GM19043 (cell line): ENCODE measurements around the gene DIP2C.

Source experiments
- ATAC-seq: cut with Tn5 transposase; IDR thresholded peaks from one replicate; pipeline ENCODE4 v1.9.1; 2021; ENCODE audit warnings: low read depth; ENCODE audit not compliant: unreplicated experiment

Gene DIP2C

DNA sequence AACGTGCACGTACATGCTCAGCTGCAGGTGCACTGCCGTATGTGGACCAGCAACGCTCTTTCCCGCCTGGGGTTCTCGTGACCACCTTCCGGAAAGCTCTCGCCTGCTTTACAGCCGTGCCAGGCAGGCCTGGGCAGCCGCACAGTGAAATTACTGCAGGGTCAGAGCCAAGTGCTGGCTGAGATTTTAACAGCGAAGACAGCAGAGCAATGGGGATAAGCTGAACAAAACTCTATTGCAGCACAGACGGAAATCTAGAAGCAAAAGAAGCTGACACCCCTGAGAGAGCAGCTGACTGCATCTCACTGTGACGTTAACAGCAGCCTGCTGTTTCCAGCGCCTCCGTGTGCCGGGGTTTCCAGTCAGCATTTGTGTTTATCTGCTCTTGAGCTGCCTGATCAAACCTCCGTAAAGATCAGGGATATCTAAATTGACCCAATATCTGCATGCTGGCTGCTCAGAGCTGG, 179.0 kb downstream of the DIP2C start:
- ATAC-seq = no peak

DNA sequence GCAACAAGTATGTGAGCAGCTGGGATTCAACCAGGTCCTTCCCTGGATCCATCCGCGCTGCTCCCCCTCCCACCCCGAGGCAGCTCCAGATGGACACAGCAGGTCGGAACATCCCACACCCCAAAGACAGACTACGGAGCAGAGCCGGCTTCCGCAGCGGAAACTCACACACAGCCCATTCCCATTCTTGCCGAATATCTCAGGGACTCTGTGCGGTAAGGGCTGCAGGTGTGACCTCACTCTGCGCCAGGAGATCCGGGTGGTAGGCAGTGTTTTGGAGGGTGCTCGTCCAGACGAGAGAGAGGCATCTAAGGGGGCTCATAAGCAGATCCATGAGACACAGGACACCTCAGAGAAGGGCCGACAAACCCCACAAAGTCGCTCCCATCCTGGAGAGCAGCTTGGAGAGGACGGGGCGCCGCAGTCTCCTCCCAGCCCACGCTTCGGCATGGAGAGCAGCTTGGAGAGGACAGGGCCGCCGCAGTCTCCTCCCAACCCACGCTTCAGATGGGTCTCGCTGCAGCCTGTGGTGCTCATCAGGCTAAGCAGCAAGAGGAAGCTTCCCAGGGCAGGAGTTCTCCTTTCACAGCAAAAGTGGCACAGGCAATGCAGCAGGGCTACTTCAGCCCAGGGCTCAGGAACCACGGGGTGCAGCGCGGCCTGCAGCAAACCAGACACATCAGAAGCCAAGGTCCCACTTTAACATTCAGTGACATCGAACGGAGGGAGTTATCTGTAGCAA, 179.9 kb downstream of the DIP2C start:
- no peak for ATAC-seq

DNA sequence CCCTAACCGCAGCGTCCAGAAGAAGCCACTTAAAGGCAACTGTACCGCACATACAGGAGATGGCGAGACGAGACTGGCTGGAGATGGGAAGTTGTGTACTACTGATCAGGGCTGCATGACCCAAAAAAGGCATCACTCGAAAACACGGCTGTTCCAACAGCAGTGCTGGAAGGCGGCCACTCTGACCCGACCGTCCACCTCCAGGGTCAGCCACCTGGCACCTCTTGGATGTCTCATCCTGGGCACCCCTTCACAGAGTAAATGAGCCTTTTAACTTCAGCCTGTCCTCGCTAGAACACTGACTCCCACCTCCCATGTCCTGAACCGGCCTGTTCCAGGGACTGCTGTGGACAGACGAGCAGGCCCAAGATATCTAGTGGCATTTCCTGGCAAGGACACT, 180.7 kb downstream of the DIP2C start:
- no peak for ATAC-seq

GRCh38 chr10:507908-508444, 181.5 kb downstream of the DIP2C start:
- ATAC-seq = no peak

DNA sequence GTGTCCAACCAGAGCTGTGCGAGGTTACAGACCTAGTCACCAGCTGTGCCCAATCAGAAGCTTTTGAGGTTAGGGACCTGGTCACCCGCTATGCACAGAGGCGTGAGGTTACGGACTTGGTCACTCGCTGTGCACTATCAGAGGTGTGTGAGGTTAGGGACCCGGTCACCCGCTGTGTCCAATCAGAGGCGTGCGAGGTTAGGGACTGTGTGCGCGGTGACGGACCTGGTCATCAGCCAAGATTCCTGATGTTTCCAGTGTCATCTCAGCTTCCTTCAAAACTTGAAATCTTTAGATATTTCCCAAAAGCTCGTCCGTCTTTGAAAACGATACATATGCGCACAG, 182.1 kb downstream of the DIP2C start:
- no peak for ATAC-seq

DNA sequence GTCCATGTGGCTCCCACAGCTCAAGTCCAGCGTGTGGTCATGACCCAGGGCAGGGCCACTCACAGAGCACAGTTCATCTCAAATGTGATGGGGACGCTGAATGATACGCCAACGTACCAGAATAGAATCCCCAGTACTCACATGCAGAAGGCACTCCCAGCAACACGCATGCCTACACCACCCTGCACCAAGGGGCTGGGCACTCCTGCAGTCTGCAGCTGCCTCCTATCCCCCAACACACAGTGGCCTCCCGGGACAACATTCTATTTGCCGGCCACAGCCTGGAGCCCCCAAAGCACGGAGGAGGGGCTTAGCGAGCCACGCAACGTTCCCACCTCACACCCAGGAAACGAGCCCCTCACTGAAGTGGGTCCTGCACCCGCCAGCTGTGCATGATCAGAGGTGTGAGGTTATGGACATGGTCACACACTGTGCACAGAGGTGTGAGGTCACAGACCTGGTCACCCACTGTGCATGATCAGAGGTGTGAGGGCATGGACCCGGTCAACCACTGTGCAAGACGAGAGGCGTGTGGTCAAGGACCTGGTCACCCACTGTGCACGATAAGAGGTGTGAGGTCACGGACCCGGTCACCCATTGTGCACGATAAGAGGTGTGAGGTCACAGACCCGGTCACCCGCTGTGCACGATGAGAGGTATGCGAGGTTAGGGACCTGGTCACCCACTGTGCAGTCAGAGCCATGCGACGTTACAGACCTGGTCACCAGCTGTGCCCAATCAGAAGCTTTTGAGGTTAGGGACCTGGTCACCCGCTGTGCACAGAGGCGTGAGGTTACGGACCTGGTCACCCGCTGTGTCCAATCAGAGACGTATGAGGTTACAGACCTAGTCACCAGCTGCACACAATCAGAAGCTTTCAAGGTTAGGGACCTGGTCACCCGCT, 182.8 kb downstream of the DIP2C start:
- no peak for ATAC-seq

DNA sequence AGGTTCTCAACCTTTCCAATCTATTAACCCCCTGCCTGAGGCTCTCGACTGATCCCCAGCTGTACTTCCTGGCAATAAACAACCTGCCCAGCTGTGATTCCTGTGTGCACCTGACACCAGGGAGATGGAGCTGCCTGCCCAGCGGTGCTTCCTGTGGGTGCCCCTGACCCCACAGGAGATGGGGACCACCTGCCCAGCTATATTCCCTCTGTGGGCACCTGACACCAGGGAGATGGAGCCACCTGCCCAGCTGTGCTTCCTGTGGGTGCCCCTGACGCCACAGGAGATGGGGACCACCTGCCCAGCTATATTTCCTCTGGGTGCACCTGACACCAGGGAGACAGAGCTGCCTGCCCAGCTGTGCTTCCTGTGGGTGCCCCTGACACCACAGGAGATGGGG, 184.0 kb downstream of the DIP2C start:
- ATAC-seq = no peak

DNA sequence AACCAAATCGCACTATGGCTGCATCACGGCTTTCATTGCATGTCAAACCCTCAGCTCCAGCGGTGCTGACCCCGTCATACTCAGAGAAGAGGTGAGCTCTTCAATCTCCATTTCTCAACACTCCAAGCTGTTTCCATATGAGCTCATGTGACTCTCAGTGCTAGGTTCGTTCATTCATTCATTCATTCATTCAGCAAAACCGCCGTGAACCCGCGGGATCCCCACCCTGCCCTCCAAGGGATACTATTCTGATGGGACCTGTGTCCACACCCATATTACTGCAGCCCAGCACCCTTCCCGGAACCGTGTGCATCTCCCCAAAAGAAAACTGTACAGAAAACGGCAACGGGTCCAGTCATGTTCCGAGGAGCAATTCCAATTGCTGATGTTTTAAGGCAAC, 184.7 kb downstream of the DIP2C start:
- ATAC-seq = no peak

GRCh38 chr10:504121-504611, 185.3 kb downstream of the DIP2C start:
- ATAC-seq = no peak

- ATAC-seq = no peak
Observed at GRCh38 chr10:501596-501995, 187.9 kb downstream of the DIP2C start.

DNA sequence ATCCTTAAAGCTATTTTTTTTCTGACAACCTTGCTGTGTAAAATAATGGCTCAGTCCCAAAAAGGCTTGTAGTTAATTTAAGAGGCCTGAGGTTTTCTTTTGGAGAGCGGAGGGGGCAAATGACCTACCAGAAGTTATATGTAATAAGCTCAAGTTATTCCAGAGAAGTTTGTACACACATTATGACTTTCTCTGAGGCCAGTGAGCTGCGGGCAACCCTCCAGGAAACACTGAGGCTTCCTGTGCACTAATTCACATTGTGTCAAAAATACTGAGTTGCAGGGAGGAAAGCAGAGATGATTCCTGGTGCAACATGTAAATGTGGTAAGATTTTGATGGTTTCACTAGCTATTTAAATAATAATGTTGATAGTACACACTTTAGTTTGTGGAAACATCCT, 188.6 kb downstream of the DIP2C start:
- ATAC-seq = no peak

GRCh38 chr10:499991-500390, 189.5 kb downstream of the DIP2C start:
- no peak for ATAC-seq

DNA sequence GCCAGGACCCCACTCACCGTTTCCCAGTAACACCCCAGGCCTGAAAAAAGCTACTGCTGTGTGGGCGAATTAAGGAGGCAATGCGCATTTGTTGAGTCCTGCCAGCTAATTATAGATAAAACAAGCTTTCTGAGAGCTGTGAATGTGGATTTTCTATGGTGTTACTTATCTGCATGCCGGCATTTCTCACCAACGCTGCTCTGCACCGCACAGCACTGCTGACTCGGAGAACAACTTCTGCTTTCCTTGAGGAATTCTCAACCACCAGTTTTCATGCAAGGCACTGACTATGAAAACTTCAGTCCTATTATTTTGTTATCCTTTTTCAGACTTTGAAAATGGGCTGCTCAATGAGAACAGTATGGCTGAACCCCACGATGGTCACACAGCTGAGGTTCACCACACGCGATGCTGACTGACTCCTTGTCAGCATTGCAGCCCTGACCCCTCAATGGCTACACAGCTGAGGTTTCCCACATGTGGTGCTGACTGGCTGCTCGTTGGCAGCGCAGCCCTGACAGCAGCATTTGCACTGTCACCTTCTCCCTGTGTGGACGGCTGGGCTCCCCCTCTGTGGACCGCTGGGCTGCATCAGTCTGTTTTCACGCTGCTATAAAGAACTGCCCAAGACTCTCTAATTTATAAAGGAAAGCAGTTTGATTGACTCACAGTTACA, 190.6 kb downstream of the DIP2C start:
- no peak for ATAC-seq

- no peak for ATAC-seq
Observed at GRCh38 chr10:497898-498451, 191.5 kb downstream of the DIP2C start.

GRCh38 chr10:497289-497688, 192.2 kb downstream of the DIP2C start:
- ATAC-seq = no peak

DNA sequence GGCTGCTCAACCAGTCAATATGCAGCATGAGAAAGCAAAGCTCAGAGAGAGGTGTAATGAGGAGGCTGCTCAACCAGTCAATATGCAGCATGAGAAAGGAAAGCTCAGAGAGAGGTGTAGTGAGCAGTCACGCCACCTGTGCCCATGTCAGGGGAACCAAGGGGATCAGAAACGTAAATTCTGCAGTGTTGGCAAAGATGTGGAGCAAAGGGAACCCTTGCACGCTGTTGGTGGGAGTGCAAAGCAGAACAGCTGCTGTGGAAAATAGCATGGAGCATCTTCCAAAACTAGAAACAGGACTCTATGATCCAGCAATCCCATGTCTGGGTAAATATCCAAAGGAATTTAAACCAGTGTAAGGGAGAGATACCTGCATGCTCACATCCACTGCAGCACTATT, 194.9 kb downstream of the DIP2C start:
- no peak for ATAC-seq

DNA sequence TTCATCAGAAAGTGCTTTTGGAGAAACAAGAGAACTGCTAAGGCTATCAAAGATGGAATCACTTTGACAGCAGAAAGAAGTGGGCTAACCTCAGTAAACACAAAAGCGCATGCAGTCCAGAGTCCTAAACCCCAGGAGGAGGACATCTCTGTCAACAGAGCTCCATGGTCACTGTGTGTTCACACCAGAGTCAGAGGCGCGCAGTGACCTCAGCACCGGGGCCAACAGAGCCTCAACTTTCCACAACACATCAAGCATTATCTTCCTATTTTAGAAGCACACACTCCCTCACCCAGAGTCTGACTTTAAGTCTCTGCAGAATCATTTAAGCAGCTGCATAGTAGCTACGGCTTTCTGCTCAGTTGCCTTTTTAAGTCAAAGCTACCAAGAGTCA, 195.3 kb downstream of the DIP2C start:
- ATAC-seq = no peak

GRCh38 chr10:493391-494148, 195.9 kb downstream of the DIP2C start:
- ATAC-seq = no peak

DNA sequence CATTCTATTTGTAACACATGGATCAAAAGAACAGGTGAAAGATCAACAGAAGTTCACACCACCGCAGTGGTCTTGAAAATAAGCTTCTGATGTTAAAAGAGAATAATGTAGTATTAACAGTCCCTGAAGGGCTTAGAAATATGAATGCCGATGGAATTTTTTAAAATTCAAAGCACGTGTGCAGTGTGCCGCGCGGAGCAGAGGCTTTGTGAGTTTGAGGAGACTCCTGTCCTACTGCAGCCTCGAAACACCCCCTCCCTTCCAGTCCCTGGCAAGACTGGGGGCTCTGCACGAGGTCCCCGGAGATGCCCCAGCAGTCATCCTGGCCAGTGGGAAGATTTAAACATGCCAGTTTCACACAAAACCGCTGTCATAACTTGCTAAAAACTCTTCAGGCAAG, 196.6 kb downstream of the DIP2C start:
- no peak for ATAC-seq
